Liver (tissue), 9 donors: ENCODE results near the gene EIPR1. TPM values are rescaled to one million over a fixed set of nuclear protein-coding genes. Genes with fewer than 3 reads are reported as not detected.

Source experiments
- DNase-seq: peaks from one replicate; pipeline ENCODE4 v3.0.0-alpha.2; 2017; ENCODE audit warnings: low spot score
- H3K27ac ChIP-seq, 2 donors: one replicate each; pipeline ENCODE4 v1.7.0; 2013; ENCODE audit warnings: inconsistent platforms in 2 of 2, low read length in 2 of 2, control low read depth in 1 of 2, low read depth in 1 of 2, mild to moderate bottlenecking in 1 of 2
- H3K27me3 ChIP-seq, 4 donors: one replicate each; pipeline versions ENCODE4 v1.6.1 to v1.7.0; 2013; ENCODE audit warnings: low read length in 3 of 4, inconsistent platforms in 1 of 4, mild to moderate bottlenecking in 1 of 4, moderate library complexity in 1 of 4; ENCODE audit not compliant: control insufficient read depth in 4 of 4, insufficient read depth in 4 of 4
- H3K36me3 ChIP-seq, 4 donors: one replicate each; pipeline versions ENCODE4 v1.6.1 to v1.7.0; 2013; ENCODE audit warnings: low read length in 3 of 4, mild to moderate bottlenecking in 3 of 4, low read depth in 1 of 4, moderate library complexity in 1 of 4; ENCODE audit not compliant: control insufficient read depth in 4 of 4, insufficient read depth in 3 of 4
- H3K4me1 ChIP-seq, 4 donors: one replicate each; pipeline versions ENCODE4 v1.6.1 to v1.7.0; 2013; ENCODE audit warnings: low read length in 3 of 4, mild to moderate bottlenecking in 3 of 4, moderate library complexity in 1 of 4; ENCODE audit not compliant: control insufficient read depth in 4 of 4, insufficient read depth in 4 of 4
- H3K4me3 ChIP-seq, 3 donors: one replicate each; pipeline versions ENCODE4 v1.6.1 to v1.7.0; 2013; ENCODE audit warnings: low read length in 3 of 3, control low read depth in 1 of 3, low read depth in 1 of 3, mild to moderate bottlenecking in 1 of 3
- H3K9ac ChIP-seq, 2 donors: one replicate each; pipeline ENCODE4 v1.7.0; 2013; ENCODE audit warnings: low read length in 2 of 2, mild to moderate bottlenecking in 2 of 2, moderate library complexity in 2 of 2, control low read depth in 1 of 2, low read depth in 1 of 2
- H3K9me3 ChIP-seq, 4 donors: one replicate each; pipeline versions ENCODE4 v1.6.1 to v1.7.0; 2013; ENCODE audit warnings: low read length in 3 of 4; ENCODE audit not compliant: control insufficient read depth in 4 of 4
- CTCF ChIP-seq: fragments of 150-350 bp; IDR thresholded peaks from 2 replicates; pipeline ENCODE4 v1.5.1; 2017; ENCODE audit warnings: improper control_type of control experiment, low read depth, low read length; ENCODE audit not compliant: missing input control
- EGR1 ChIP-seq, 2 donors: IDR thresholded peaks; 2 replicates each; pipeline ENCODE4 v1.6.1; 2016 to 2018; ENCODE audit warnings: antibody characterized with exemption in 2 of 2, low read depth in 2 of 2
- FOXA1 ChIP-seq: IDR thresholded peaks from 2 replicates; pipeline ENCODE4 v1.6.1; 2016; ENCODE audit warnings: antibody characterized with exemption
- GABPA ChIP-seq, 2 donors: IDR thresholded peaks in 1 of 2; conservative IDR thresholded peaks in 1 of 2; 2 replicates each; pipeline ENCODE4 v1.6.1; 2016; ENCODE audit warnings: antibody characterized with exemption in 2 of 2, mild to moderate bottlenecking in 1 of 2, moderate library complexity in 1 of 2
- HNF4A ChIP-seq, 2 donors: conservative IDR thresholded peaks; 2 replicates each; pipeline ENCODE4 v1.6.1; 2016; ENCODE audit warnings: antibody characterized with exemption in 2 of 2, mild to moderate bottlenecking in 2 of 2
- HNF4G ChIP-seq: IDR thresholded peaks from 2 replicates; pipeline ENCODE4 v1.6.1; 2016; ENCODE audit warnings: antibody characterized with exemption
- JUND ChIP-seq, 2 donors: IDR thresholded peaks; 2 replicates each; pipeline ENCODE4 v1.6.1; 2016; ENCODE audit warnings: antibody characterized with exemption in 2 of 2
- REST ChIP-seq: IDR thresholded peaks from 2 replicates; pipeline ENCODE4 v1.6.1; 2016; ENCODE audit warnings: antibody characterized with exemption, mild to moderate bottlenecking
- RXRA ChIP-seq, 2 donors: IDR thresholded peaks; 2 replicates each; pipeline ENCODE4 v1.6.1; 2017 to 2018; ENCODE audit warnings: antibody characterized with exemption in 2 of 2, mild to moderate bottlenecking in 1 of 2
- SP1 ChIP-seq: IDR thresholded peaks from 2 replicates; pipeline ENCODE4 v1.6.1; 2018; ENCODE audit warnings: antibody characterized with exemption, mild to moderate bottlenecking
- TAF1 ChIP-seq: conservative IDR thresholded peaks from 2 replicates; pipeline ENCODE4 v1.6.1; 2016; ENCODE audit warnings: antibody characterized with exemption, mild to moderate bottlenecking
- YY1 ChIP-seq: IDR thresholded peaks from 2 replicates; pipeline ENCODE4 v1.6.1; 2016; ENCODE audit warnings: antibody characterized with exemption, mild to moderate bottlenecking
- ZBTB33 ChIP-seq: IDR thresholded peaks from 2 replicates; pipeline ENCODE4 v1.6.1; 2016; ENCODE audit warnings: antibody characterized with exemption
- WGBS: extraction: QIAGEN DNeasy Blood & Tissue Kit; methylation state at CpG from one replicate; pipeline ENCODE4 v1.1.7; 2013; 5-methylcytosine and 5-hydroxymethylcytosine counted together
- polyA plus RNA-seq, 2 donors: library from polyadenylated mRNA; stranded (reverse) in 1 of 2; unstranded in 1 of 2; fragments of 200-250 nt in 1 of 2; fragments of >200 nt in 1 of 2; fragmentation: Nextera tagmentation in 1 of 2; extraction: Ambion mirVana in 1 of 2; gene quantifications; one replicate each; pipeline versions ENCODE4 v1.2.1 to v1.2.3, GENCODE V29; 2013 to 2015
- total RNA-seq, 2 donors: library from RNA; depleted of rRNA; stranded (reverse); fragments of >200 nt; gene quantifications; one replicate each; pipeline ENCODE4 v1.2.3, GENCODE V29; 2014
- donor health status: healthy.
- donor health status: healthy.
- donor health status: healthy.
- donor health status: healthy.
- donor health status: healthy.

EIPR1 gene
- total and polyA plus RNA-seq, 4 donors, result 7.6 to 12.1 (median 11.4) TPM

- H3K9me3 ChIP-seq, result no peaks in the 10 kb centered on the region
- 97% methylated on average over 16 of the region's 16 CpGs for WGBS
- H3K27me3 ChIP-seq, result no peaks in the 10 kb centered on the region
- H3K4me1 ChIP-seq, result no peaks in the 10 kb centered on the region
- H3K36me3 ChIP-seq, result no peaks in the 10 kb centered on the region
- TF ChIP-seq HNF4A (conservative IDR thresholded peaks at IDR 0.05) (no peak), HNF4G (no peak)
- H3K27ac ChIP-seq, result no peak overlapping the region
- DNase-seq, result no peak
- no peak overlapping the region for H3K4me3 ChIP-seq
- no peak overlapping the region for H3K9ac ChIP-seq
Observed at GRCh38 chr2:3263487-3263886, 114.1 kb downstream of the EIPR1 start.

GRCh38 chr2:3262437-3263388, 114.9 kb downstream of the EIPR1 start:
- Histone ChIP-seq H3K4me1 (no peaks in the 10 kb centered on the region), H3K27ac (no peak overlapping the region), H3K4me3 (no peak overlapping the region), H3K36me3 (no peaks in the 10 kb centered on the region), H3K9ac (no peak overlapping the region), H3K9me3 (no peaks in the 10 kb centered on the region), H3K27me3 (no peaks in the 10 kb centered on the region)
- DNase-seq, result no peak
- WGBS, result 97% methylated on average over 18 of the region's 18 CpGs
- TF ChIP-seq CTCF (no peak), FOXA1 (no peak), GABPA (IDR thresholded peaks at IDR 0.05 in 1 of 2, conservative IDR thresholded peaks at IDR 0.05 in 1 of 2) (no peak), EGR1 (IDR thresholded peaks at IDR 0.05; ENCODE audit: low read depth in 2 of 2) (no peak), TAF1 (no peak), REST (no peak), RXRA (IDR thresholded peaks at IDR 0.05) (no peak), SP1 (no peak), JUND (IDR thresholded peaks at IDR 0.05) (no peak), YY1 (no peak), ZBTB33 (no peak)
